Measurements from ENCODE around the gene CACNB1.

CACNB1 gene

GRCh38 chr17:39123627-39124026 lies 73.8 kb downstream of the CACNB1 start:
- DNase-seq (ENCODE audit: low spot score), result no peak

Data from COLO829 (cell line).